NCI-H2107 treated with DMSO at 0.1 percent for 48 hours (cell line): ENCODE results near the gene CA11.

Experiments used
- DNase-seq: peaks from one replicate; lab custom pipeline; 2025; ENCODE audit not compliant: unreplicated experiment; lab: John Stamatoyannopoulos, UW

Gene CA11

GRCh38 chr19:48588670-48589401 lies 57.2 kb downstream of the CA11 start:
- peak; percentile 27 for DNase-seq
